Measurements from ENCODE around the gene IL18BP. TPM values are rescaled to one million over a fixed set of nuclear protein-coding genes. Genes with fewer than 3 reads are reported as not detected.

The IL18BP gene
- total and polyA plus RNA-seq, 2 of the 13 experiments (the other 11 are each of a cell fraction or from before 2014, with no cell fraction given) = 4.1 to 12.8 TPM

- TF ChIP-seq HNF1B (CRISPR knock-in tag; IDR thresholded peaks at IDR 0.05) = peak; percentile 84
- no peak for TF ChIP-seq ZNF251 (CRISPR knock-in tag; IDR thresholded peaks at IDR 0.05)
- TF ChIP-seq ZNF674 (CRISPR knock-in tag; IDR thresholded peaks at IDR 0.05; ENCODE audit: low read depth) = no peak
- TF ChIP-seq FOXA3 (CRISPR knock-in tag; IDR thresholded peaks at IDR 0.05) = peak; percentile 81
- no peak for TF ChIP-seq ZNF207 (IDR thresholded peaks at IDR 0.05; ENCODE audit: borderline replicate concordance)
- TF ChIP-seq SIX4 (CRISPR knock-in tag; IDR thresholded peaks at IDR 0.05) = 0 out of 2 replicates have a peak, but pooled peaks have one; percentile 13
- TF ChIP-seq IRF1 (CRISPR knock-in tag; IDR thresholded peaks at IDR 0.05; ENCODE audit: low read depth) = no peak
- TF ChIP-seq RCOR2 (CRISPR knock-in tag; IDR thresholded peaks at IDR 0.05) = 0 out of 2 replicates have a peak, but pooled peaks have one; percentile 20
- no peak for TF ChIP-seq SP1 (IDR thresholded peaks at IDR 0.05)
- no peak for TF ChIP-seq SP1 (CRISPR knock-in tag; IDR thresholded peaks at IDR 0.05)
- no peak for TF ChIP-seq CCDC6 (CRISPR knock-in tag; IDR thresholded peaks at IDR 0.05)
- no peak for TF ChIP-seq E2F1 (CRISPR knock-in tag; IDR thresholded peaks at IDR 0.05)
- TF ChIP-seq ZNF788 (CRISPR knock-in tag; IDR thresholded peaks at IDR 0.05; ENCODE audit: borderline replicate concordance) = peak; percentile 44; the same call in 1 of the 2 replicates
- TF ChIP-seq MBNL3 (CRISPR knock-in tag; conservative IDR thresholded peaks at IDR 0.05) = no peak
- no peak for TF ChIP-seq SKI (IDR thresholded peaks at IDR 0.05; ENCODE audit: partially characterized antibody)
- TF ChIP-seq RBM39 (IDR thresholded peaks at IDR 0.05; ENCODE audit: low read depth, low read length, poor library complexity, severe bottlenecking) = no peak
- no peak for TF ChIP-seq PTBP1 (IDR thresholded peaks at IDR 0.05; ENCODE audit: low read depth, low read length, poor library complexity, severe bottlenecking)
- TF ChIP-seq ZNF318 (CRISPR knock-in tag; IDR thresholded peaks at IDR 0.05) = no peak
Observed at GRCh38 chr11:72040491-72041363, 42.0 kb downstream of the IL18BP start (continued).
